NCI-H524 treated with DMSO at 0.1 percent for 48 hours (cell line): ENCODE results near the gene TSHZ2.
"Not testable (repeated sequence)": the region's sequence is repeated elsewhere in the genome, so short reads cannot be mapped to it uniquely, and the experiment has no call there.

Experiments used
- DNase-seq: peaks from one replicate; lab custom pipeline; 2025; lab: John Stamatoyannopoulos, UW

Gene TSHZ2

DNA sequence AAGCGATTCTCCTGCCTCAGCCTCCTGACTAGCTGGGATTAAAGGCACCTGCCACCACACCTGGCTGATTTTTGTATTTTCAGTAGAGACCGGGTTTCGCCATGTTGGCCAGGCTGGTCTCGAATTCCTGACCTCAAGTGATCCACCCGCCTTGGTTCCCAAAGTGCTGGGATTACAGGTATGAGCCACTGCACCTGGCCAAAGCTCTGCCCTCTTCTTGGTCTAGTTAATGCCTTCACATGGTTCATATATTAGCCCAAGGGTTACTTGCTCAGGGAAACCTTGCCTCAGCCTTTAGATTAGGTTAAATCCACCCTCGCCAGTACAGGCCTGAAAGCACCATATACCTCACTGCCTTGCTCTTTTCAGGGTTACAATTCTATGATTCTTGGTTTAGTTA lies 26.1 kb downstream of the TSHZ2 start:
- DNase-seq: no peak

DNA sequence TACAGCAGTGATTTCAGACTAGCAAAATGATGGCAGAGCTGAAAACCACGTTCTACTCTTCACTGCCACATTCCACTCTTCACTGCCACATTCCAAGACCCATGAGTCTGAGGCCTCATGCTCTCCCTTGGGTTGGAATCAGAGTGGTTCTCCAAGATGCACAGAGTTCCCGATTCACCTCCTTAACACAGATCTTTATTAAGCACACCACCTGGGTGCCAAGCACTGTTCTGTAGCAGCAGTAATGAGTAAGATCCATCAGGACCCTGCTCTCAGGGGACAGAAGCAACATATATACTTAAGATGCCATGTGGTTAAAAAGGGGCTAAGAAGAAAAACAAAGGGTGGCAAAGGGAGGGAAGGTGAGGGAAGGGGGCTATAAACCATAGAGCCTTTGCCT lies 26.9 kb downstream of the TSHZ2 start:
- no peak for DNase-seq

DNA sequence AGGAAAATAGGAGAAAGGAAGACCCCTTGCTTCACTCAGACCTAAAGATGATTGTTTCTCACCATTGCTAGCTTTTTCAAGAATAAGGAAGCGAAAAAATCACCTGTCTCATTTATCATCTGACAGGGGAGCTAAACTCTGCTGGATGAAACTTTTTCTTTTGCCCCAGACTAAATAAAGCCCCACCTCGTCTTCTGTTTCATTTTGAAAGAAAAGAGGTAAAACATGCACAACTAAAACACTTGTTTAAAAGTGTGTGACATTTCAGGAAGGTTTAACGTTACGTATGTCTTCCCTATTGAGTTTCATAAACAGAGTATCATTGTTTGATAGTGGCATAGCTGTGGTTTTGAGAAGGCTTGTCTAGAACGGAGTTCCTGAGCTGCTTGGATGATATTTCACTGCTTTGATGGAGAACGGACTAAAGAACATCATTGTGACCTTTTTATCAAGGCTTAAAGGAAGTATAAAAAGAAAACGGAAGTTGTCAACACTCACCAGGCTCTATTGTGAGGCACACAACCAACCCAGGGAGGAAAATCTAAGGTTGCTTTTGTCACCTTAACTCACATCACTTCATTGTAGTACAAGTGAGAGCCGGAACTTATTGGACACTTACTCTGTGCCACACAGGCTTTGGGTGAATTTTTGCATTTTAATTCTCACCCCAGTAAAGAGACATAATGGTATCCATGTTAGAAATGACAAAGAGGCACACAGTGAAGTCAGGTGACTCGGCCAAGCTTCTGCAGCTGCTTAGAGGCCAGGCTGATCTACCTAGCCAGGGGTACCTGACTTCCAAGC lies 29.5 kb downstream of the TSHZ2 start:
- DNase-seq: no peak

DNA sequence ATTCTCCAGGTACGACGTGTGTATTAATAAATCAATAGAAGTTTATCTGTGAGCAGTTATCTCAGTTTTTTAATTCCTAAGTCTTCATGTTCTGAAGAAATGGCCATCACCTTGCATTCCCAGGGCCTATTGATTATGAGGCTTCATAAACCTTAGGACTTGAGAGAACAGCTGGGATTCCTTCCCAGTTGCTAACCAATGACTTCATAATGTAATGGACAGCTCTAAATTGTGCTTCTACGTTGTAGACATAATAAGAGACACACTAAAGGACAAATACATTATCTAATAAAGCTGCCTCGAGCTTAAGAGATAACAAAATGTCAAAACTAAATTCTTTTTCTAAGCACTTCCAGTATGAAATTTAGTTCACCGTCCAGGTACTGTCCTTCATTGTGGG lies 30.6 kb downstream of the TSHZ2 start:
- DNase-seq: no peak

DNA sequence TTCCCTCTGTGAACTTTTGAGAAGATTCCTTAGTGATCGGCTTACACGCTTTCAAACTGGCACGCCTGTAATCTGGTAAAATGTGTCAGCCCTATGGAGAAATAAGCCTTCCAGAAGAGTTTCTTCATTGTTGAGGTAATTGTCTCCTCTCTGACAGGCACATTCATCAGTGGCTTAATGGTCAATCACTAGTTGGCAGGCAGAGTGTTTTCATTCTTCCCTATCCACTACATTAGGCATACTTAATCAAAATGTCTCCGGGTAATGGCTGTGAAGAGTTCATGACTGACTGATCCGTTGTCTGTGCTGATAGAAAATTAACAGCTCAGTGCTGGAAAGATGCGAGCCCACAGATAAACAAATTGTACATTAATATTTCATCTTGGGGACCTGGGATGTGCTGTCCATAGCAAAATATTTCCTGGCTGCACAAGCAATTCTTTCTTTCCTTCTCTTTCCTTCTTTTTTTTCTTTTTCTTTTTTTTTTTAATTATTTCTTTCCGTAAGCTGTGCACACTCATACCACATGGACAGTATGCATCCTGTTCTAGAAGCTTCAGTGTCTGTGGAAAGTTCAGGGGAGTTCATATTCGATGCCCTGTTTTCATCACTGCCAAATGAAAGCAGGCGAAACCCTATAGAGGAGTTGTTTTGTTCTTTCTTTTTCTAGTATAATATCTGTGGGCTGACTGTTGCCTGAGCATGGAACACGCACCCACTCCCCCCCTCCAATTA lies 31.4 kb downstream of the TSHZ2 start:
- no peak for DNase-seq

DNA sequence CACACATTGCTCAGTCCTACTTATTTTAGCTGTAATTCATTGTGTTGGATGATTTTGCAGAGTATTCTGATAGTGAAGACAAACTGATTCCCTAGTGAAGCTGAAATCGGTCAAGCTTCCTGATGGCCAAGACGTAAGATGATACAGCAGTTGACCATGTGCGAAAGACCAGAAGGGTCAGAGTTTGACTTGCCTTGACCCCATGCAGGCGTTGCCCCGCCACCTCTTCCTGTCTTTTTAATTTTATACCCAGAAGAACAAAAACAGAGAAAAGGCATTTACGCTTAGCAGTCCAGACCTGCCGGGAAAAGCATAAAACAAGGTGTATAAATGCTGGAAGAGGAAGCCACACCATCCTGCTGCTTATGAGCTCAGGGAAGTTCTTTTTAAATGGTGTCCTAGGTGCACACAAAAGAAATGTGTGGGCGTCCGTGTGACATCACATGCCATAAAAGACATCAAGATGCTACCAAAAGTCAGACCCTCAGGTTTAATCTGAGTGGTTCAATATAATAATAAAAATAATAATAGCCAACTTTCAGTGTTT lies 32.2 kb downstream of the TSHZ2 start:
- DNase-seq: no peak

DNA sequence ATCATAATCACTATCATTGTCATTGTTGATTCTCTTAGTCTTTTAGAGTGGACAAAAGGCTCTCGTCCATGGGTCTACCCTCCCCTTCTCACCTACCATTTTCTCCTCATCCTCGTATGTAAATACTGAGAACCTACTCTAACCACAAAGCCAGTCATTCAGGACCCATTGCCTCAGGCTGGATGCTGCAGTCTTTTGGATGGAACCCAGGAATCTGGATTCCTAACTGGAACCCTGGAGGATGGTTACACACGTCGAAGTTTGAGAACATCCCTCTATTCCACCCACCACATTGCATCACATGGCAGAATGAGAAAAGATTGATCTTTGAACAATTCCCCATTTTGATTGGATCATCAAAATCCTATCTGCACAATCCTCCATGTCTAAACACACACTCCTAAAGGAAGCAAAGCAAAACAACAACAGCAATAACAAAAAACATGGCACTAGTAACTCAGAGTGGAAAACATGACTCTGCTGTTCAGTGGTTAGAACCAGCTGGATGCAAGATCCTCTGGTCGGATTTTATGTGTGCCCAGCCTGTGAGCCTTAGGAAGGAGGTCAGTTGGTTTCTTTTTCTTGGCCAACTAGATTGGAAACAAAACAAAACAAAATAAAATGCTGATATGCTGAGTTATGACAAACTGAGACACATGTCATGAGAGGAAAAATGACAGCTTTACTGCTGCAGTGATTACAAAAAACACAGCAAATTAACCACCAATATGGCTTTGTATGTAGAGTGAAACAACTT lies 38.0 kb downstream of the TSHZ2 start:
- DNase-seq: no peak

DNA sequence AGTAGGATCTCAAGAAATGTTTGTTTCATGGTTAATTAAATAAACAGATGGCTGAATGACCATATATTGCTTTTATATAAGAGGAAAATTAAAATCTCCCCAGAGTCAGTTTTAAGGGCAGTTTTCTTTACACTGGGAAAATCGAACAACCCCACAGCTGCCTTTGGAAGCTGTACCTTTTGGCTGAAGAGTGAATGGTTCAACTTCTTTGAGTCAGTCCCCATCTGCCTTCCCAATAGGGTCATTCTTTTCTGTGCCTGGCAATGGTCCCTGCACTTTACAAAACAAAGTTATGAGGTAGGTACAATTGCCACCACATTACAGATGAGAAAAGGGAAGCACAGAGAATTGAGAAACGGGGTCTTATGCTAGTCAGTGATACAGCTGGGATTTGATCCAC lies 39.5 kb downstream of the TSHZ2 start:
- no peak for DNase-seq

DNA sequence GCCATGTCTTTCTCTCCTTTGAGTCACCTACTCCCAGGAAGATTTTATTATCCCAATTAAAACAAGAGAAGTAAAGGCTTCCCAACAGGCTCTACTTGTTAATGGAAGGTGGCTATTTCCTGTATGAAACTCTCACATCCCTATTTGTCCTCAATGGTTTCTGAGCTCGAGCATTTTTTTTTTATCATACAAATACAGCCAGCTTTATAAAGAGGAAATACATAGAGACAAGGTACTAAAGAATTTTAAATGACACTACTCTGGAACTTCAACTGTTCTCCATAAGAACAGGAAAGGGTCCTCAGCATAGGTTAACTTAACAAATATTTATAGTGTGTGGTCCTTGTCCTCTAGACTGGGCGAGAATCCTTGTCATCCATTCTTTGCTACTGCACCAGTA lies 41.0 kb downstream of the TSHZ2 start:
- DNase-seq: no peak

DNA sequence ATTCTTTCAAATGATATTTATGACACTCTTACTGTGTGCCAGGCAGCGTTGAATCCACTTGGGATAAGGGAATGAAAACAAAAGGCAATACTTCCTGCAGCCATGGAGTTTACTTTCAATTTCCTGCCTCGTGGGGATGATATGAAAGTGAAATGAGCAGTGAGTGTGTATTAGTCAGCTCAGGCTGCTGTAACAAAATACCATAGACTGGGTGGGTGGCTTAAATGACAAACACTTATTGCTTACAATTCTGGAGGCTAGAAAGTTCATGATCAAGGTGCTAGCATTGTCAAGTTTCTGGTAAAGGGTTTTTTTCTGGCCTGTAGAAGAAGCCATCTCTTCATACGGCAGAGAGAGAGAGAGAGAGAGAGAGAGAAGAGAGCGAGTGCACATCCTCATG lies 41.7 kb downstream of the TSHZ2 start:
- DNase-seq: no peak

DNA sequence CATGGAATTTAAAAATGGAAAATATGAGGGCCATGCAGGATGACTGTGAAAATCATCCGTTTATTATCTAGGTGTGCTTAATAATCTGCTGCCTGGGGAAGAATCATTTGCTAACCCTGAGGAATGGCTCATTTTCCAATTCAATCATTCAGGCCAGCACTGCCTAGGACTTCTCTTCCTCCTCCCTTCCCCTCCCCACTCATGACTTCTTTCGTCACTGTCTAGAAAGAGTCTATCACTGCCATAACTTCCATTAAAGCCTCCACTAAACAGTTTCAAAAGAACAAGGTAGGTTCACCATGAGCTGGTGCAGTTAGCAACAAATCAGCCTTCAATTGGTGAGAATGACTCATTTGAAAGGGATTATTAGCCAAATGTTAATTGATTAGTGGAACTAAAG lies 43.9 kb downstream of the TSHZ2 start:
- DNase-seq: no peak

DNA sequence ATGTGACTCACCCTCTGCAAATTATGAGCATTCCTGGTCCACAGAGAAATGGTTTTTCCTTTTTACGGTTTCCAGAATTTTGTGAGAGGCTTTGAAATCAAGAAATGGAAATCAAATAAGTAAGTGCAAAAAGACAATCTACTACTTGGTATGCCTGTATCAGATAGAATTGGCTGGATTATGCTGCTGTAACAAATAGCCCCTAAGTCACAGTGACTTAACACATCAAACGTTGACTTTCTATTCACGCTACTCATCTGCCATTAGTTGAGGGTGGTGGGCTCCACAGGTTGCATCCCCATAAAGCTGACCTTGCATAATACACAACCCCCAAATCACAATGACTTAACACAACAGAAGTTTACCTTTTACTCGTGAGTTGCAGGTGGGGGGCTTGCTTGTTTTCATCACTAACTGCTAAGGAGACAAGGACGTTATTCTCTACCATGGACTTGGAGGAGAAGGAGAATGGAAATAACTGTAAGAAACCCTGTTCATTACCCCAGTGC lies 44.4 kb downstream of the TSHZ2 start:
- no peak for DNase-seq

DNA sequence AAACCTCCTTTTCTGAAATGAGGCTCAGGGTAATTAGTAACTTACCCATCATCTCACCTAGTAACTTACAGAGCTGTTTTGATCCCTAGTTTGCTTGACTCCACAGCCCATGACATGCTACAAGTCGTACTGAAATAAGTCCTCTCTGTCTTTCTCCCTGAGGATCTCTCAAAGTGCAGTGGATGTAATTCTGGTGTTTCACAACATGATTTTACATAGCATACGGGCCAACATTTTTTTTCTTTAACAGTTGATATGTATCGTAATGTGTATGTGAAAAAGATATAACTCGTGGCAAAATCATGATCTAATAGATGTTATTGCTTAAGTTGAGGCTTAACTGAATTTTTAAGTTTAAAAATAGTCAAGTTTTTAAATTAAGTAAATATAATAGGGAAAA lies 45.0 kb downstream of the TSHZ2 start:
- no peak for DNase-seq

DNA sequence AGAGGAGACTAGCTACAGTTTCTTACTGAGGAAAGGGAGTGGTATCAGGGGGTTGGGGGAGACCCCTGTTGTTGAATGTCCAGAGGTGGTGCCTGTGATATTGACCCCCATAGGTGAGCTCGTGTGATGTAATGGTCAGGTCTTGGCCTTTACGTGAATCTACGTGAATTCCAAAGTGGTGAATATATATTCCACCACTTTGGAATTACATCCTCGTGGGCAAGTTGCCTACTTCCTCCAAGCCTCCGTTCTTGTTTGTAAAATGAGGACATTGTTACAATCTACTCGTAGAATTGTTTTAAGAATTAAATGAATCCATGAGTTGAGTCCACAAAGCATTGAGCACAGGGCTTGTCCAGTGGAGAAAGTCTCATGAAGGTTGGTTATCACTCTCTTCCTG lies 47.3 kb downstream of the TSHZ2 start:
- no peak for DNase-seq

DNA sequence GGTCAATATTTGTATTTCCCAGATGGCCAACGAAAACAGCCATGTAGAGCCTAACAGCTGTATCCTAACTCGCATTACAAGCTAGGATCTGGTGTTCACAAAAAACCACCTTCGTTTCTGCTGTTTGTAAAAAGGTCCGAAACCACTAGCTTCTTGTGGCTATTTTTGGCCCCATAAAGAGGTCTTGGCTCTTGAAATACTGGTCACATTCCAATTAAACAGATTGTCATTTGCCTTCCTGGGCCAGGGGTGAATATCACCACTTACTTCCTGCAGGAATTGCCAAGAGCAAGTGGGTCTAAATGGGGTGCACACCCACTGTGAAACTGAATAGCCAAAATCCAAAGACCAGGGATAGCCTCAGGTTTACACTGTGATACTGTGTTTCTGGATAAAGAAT lies 48.2 kb downstream of the TSHZ2 start:
- no peak for DNase-seq

DNA sequence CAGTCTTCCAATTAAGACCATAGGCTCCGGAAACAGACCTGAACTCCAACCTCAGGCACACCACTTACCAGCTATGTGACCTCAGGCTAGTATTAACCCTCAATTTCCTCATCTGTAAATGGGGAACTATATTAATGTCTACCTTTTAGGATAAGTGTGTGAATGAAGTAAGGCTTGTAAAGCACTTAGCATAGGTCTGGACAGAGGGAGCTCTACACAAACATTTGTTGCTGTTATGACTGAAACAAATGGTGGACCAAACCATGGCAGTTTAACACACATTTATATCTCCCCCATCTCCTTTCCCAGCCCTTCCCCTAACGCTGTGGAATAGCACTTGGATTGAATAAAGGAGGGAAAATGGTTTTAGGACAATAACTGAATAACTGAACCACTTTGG lies 48.7 kb downstream of the TSHZ2 start:
- DNase-seq: no peak

DNA sequence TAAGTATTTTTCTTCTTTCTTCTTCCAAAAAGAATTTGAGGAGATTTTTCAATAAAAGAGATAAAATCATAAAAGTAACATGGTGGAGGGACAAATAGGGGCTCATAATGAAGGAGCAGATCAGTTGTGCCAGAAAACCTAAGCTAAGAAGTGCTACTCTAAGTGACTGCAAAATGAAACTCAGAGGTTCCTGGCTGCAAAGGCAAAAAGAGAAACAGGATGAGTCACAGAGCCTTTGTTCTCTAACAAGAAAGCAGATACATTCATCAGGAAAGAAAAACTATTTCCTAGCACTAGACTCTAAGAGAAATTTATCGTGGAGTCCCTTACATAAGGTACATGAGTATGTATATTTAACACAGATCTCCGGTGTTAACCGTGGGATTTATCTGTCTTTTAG lies 49.8 kb downstream of the TSHZ2 start:
- no peak for DNase-seq

DNA sequence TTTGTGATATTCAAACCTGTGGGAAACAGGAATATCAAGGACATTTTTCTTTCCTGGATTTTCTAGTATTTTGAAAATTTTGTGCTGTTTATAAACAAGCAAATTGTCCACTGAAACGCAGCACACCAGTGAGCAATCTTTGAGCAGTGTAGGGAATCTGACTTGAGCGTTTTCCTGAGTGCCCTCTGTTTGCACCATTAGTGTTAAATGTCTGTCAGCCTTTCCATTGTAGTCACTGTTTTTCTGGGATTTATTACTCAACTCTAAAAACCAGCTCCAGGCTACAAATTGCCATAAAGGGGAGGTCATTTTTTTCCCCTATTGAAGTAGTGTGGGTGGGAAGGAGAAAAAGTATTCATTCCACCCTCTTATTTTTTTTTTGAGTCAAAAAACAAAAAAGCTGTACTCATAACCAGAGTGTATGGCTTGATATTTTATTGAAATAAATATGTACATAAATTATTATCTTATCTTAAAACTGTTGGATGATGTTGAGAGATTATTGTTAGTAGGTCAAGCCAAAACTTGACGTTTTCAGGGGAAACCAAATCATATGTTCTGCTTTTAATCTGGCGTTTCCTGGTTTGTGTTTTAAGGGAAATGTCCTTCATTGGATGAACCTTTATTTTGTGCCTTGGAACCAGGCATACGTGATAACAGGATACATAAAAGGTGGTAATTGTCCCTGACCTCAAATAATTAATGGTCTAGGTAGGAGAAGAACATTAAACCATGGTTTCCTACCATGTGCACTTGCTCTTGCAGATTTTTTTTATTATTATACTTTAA lies 51.8 kb downstream of the TSHZ2 start:
- DNase-seq: no peak

DNA sequence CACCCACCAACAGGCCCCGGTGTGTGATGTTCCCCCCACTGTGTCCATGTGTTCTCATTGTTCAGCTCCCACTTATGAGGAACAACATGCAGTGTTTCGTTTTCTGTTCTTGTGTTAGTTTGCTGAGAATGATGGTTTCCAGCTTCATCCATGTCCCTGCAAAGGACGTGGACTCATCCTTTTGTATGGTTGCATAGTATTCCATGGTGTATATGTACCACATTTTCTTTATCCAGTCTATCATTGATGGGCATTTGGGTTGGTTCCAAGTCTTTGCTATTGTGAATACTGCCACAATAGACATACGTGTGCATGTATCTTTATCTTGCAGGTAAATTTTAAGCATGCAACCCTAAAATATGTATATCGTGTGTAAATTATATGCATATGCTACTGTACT lies 52.5 kb downstream of the TSHZ2 start:
- not testable (repeated sequence) for DNase-seq

DNA sequence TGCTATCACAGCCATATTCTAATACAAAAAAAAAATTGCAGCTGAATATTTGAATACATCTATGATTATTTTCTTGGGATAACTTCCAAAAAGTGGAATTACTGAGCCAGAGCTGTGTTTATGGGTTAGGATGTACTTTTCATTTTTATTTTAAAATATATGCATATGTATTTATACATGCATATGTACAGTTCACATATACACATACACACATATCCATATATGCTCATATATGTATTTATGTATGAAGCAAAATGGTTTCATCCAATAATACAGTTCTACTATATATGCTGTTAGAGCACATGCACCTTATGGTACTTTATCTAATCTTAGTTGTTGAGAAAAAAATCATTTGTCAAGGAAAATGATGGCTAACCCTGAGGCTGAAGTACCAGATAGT lies 54.9 kb downstream of the TSHZ2 start:
- DNase-seq: no peak

DNA sequence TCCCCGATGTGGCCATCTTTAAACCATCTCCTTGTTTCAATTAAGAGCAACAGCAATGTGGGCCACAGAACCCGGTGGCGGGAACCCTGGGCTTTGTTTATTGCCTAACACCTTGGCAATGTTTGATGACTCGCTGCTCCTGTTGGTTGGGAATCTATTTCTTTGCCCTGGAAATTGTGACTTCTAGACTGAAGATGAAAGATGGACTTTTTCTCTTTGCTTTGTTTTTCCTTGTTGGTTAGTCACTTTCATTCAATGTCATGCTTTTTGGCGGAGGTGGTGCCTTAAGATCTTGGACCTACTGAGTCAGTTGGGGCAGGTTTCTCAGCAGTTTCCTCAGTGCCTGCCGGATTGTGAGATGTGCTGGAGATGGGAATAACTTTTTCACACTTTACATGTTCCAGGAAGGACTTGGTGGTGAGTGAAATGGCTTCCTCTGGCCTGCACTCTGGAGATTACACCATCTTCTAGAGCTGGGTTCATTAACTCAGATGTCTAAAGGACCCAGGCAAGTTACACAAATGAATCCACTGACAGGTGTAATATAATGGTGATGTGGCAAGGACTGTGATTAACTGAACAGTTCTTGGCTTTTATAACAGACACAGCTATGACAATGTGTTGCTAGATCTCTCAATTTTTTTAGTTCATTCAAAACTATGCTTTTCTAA lies 56.3 kb downstream of the TSHZ2 start:
- DNase-seq: no peak
